HepG2 (cell line): Measurements from ENCODE around the gene SSBP4. TPM values are rescaled to one million over a fixed set of nuclear protein-coding genes. Genes with fewer than 3 reads are reported as not detected.
A peak's percentile ranks its signal among the peaks of the same experiment; 100 is the strongest.

Source experiments
- DPF2 ChIP-seq: sonication (generic); formaldehyde crosslinking; IDR thresholded peaks from 2 replicates; pipeline ENCODE4 v1.4.0; 2020; ENCODE audit warnings: mild to moderate bottlenecking, low read depth, missing genetic modification reagents, borderline replicate concordance
- HIVEP1 ChIP-seq: sonication (generic); formaldehyde crosslinking; IDR thresholded peaks from 2 replicates; pipeline ENCODE4 v1.4.0; 2020; ENCODE audit warnings: mild to moderate bottlenecking, missing genetic modification reagents
- HOXD1 ChIP-seq: sonication (generic); formaldehyde crosslinking; IDR thresholded peaks from 2 replicates; pipeline ENCODE4 v1.5.0; 2020; ENCODE audit warnings: missing genetic modification reagents
- IKZF5 ChIP-seq: IDR thresholded peaks from 2 replicates; pipeline ENCODE4 v1.6.1; 2018; ENCODE audit warnings: missing genetic modification reagents, mild to moderate bottlenecking, missing compliant biosample characterization
- MAX ChIP-seq: IDR thresholded peaks from 2 replicates; pipeline ENCODE4 v1.6.1; 2012; ENCODE audit warnings: inconsistent platforms
- MED1 ChIP-seq: sonication (generic); formaldehyde crosslinking; IDR thresholded peaks from 2 replicates; pipeline ENCODE4 v1.4.0; 2020; ENCODE audit warnings: missing genetic modification reagents
- NFRKB ChIP-seq: fragments of 450-650 bp; IDR thresholded peaks from 2 replicates; pipeline ENCODE4 v1.6.1; 2017
- NPAS2 ChIP-seq: sonication (generic); formaldehyde crosslinking; IDR thresholded peaks from 2 replicates; pipeline ENCODE4 v1.8.0; 2022; ENCODE audit warnings: mild to moderate bottlenecking, missing genetic modification reagents, borderline replicate concordance
- PAXIP1 ChIP-seq: sonication (generic); formaldehyde crosslinking; conservative IDR thresholded peaks from 2 replicates; pipeline ENCODE4 v1.4.0; 2020; ENCODE audit warnings: mild to moderate bottlenecking, missing genetic modification reagents, moderate library complexity
- SIN3B ChIP-seq: fragments of 150-350 bp; IDR thresholded peaks from 2 replicates; pipeline ENCODE4 v1.6.1; 2014; ENCODE audit warnings: low read length
- SKIL ChIP-seq: sonication (generic); formaldehyde crosslinking; IDR thresholded peaks from 2 replicates; pipeline ENCODE4 v1.8.0; 2022; ENCODE audit warnings: missing genetic modification reagents, mild to moderate bottlenecking, moderate library complexity, borderline replicate concordance
- SMAD1 ChIP-seq: sonication (generic); formaldehyde crosslinking; IDR thresholded peaks from 2 replicates; pipeline ENCODE4 v1.4.0; 2020; ENCODE audit warnings: missing genetic modification reagents, low read depth, mild to moderate bottlenecking, borderline replicate concordance
- TP53 ChIP-seq: sonication (generic); formaldehyde crosslinking; conservative IDR thresholded peaks from 2 replicates; pipeline ENCODE4 v1.4.0; 2020; ENCODE audit warnings: missing genetic modification reagents
- ZNF180 ChIP-seq: sonication (generic); formaldehyde crosslinking; IDR thresholded peaks from 2 replicates; pipeline ENCODE4 v1.4.0; 2020; ENCODE audit warnings: low read depth, missing genetic modification reagents, borderline replicate concordance
- ZNF343 ChIP-seq: sonication (generic); formaldehyde crosslinking; IDR thresholded peaks from 2 replicates; pipeline ENCODE4 v1.4.0; 2020; ENCODE audit warnings: mild to moderate bottlenecking, missing genetic modification reagents
- ZNF512B ChIP-seq: sonication (generic); formaldehyde crosslinking; IDR thresholded peaks from 2 replicates; pipeline ENCODE4 v1.5.1; 2020; ENCODE audit warnings: missing genetic modification reagents, mild to moderate bottlenecking, borderline replicate concordance
- ZNF607 ChIP-seq: sonication (generic); formaldehyde crosslinking; IDR thresholded peaks from 2 replicates; pipeline ENCODE4 v1.5.1; 2020; ENCODE audit warnings: missing genetic modification reagents, mild to moderate bottlenecking, borderline replicate concordance
- ZNF746 ChIP-seq: sonication (generic); formaldehyde crosslinking; IDR thresholded peaks from 2 replicates; pipeline ENCODE4 v1.8.0; 2022; ENCODE audit warnings: mild to moderate bottlenecking, missing genetic modification reagents
- ZNF878 ChIP-seq: sonication (generic); formaldehyde crosslinking; IDR thresholded peaks from 2 replicates; pipeline ENCODE4 v1.8.1; 2023; ENCODE audit warnings: mild to moderate bottlenecking, missing genetic modification reagents, moderate library complexity
- polyA plus RNA-seq, 8 experiments: library from polyadenylated mRNA; depleted of rRNA in 3 of 8; stranded (reverse) in 7 of 8; unstranded in 1 of 8; fragments of >200 nt; fragmentation: Illumina TruSeq in 4 of 8; extraction: Trizol in 4 of 8; gene quantifications; 2 replicates each; pipeline versions ENCODE4 v1.2.1 to v1.2.3, GENCODE V29; 2011 to 2016; ENCODE audit warnings: low read depth in 4 of 8, missing spikeins in 1 of 8, mixed read lengths in 1 of 8; ENCODE audit not compliant: insufficient read depth in 1 of 8
- total RNA-seq, 5 experiments: library from RNA; depleted of rRNA; stranded (reverse); fragments of >200 nt; fragmentation: Illumina TruSeq; extraction: Trizol; gene quantifications; 2 replicates each; pipeline ENCODE4 v1.2.3, GENCODE V29; 2016; ENCODE audit warnings: low read depth in 1 of 5

Gene SSBP4
- total and polyA plus RNA-seq, 2 of the 13 experiments (the other 11 are each of a cell fraction or from before 2014, with no cell fraction given), result 20.8 to 39.5 TPM

- TF ChIP-seq ZNF512B (CRISPR knock-in tag) (no peak; the same call in 1 of the 2 replicates), MAX (peak; percentile 73), ZNF607 (CRISPR knock-in tag) (peak; percentile 88), NPAS2 (CRISPR knock-in tag) (no peak), MED1 (peak; percentile 97), SIN3B (peak; percentile 49; the same call in 1 of the 2 replicates), ZNF878 (CRISPR knock-in tag) (peak; percentile 77), ZNF343 (CRISPR knock-in tag) (peak; percentile 92), HOXD1 (CRISPR knock-in tag) (peak; percentile 96), SMAD1 (CRISPR knock-in tag) (peak; percentile 96), DPF2 (peak; percentile 64), IKZF5 (peak; percentile 88), ZNF746 (CRISPR knock-in tag) (peak; percentile 95), PAXIP1 (peak; percentile 94), ZNF180 (CRISPR knock-in tag) (peak; percentile 96; the same call in 1 of the 2 replicates), TP53 (CRISPR knock-in tag) (peak; percentile 98), NFRKB (no peak), SKIL (CRISPR knock-in tag) (peak; percentile 95), HIVEP1 (CRISPR knock-in tag) (peak; percentile 39; the same call in 1 of the 2 replicates)
Measured at GRCh38 chr19:18385675-18386542, 33.3 kb upstream of the SSBP4 start, which contains the start of gene GDF15 (continued).
